Ishikawa (cell line): ENCODE measurements around the gene RBMS1.

ENCODE experiments used
- CREB1 ChIP-seq: IDR thresholded peaks from 2 replicates; pipeline ENCODE4 v1.6.1; 2012; ENCODE audit warnings: low read depth
- EGR1 ChIP-seq: IDR thresholded peaks from 2 replicates; pipeline ENCODE4 v1.6.1; 2012
- REST ChIP-seq: IDR thresholded peaks from 2 replicates; pipeline ENCODE4 v1.6.1; 2012; ENCODE audit warnings: low read depth, mild to moderate bottlenecking
- USF1 ChIP-seq: IDR thresholded peaks from 2 replicates; pipeline ENCODE4 v1.6.1; 2012
- ZBTB7A ChIP-seq: IDR thresholded peaks from 2 replicates; pipeline ENCODE4 v1.6.1; 2012; ENCODE audit warnings: low read depth

GRCh38 chr2:160222546-160223283 lies 270.9 kb downstream of the RBMS1 start:
- TF ChIP-seq EGR1 (no peak), REST (no peak), USF1 (no peak), ZBTB7A (no peak), CREB1 (no peak)
